Keratinocyte (primary cell): ENCODE results near the gene CENPH. TPM values are rescaled to one million over a fixed set of nuclear protein-coding genes. Genes with fewer than 3 reads are reported as not detected.

ENCODE experiments used
- DNase-seq: peaks from one replicate; pipeline ENCODE4 v3.0.0-alpha.2; 2011; ENCODE audit warnings: low read depth, missing footprints, low spot score
- FAIRE-seq: peaks from 2 replicates; lab custom pipeline; 2011; peaks lifted over from hg19 to GRCh38; lab: Jason Lieb, UNC
- H2AFZ ChIP-seq: 2 replicates; pipeline ENCODE4 v1.6.0; 2012; ENCODE audit warnings: low read length, control low read depth, inconsistent platforms; ENCODE audit not compliant: control insufficient read depth
- H3K27ac ChIP-seq: 2 replicates; pipeline ENCODE4 v1.5.1; 2011; ENCODE audit warnings: low read length; ENCODE audit not compliant: control insufficient read depth, insufficient read depth
- H3K27me3 ChIP-seq: 3 replicates; pipeline ENCODE4 v1.6.0; 2011; ENCODE audit warnings: low read length; ENCODE audit not compliant: control insufficient read depth, insufficient read depth; ENCODE audit errors: extremely low read depth
- H3K36me3 ChIP-seq, 2 experiments: 2 replicates in 1 of 2; 3 replicates in 1 of 2; pipeline ENCODE4 v1.5.1; 2011; ENCODE audit warnings: low read length in 2 of 2, mild to moderate bottlenecking in 1 of 2; ENCODE audit not compliant: control insufficient read depth in 2 of 2, insufficient read depth in 2 of 2; ENCODE audit errors: extremely low read depth in 1 of 2
- H3K4me1 ChIP-seq: 3 replicates; pipeline ENCODE4 v1.5.1; 2011; ENCODE audit warnings: low read length; ENCODE audit not compliant: control insufficient read depth, insufficient read depth; ENCODE audit errors: extremely low read depth
- H3K4me2 ChIP-seq: 3 replicates; pipeline ENCODE4 v1.6.0; 2011; ENCODE audit warnings: low read depth, low read length; ENCODE audit not compliant: control insufficient read depth, insufficient read depth; ENCODE audit errors: extremely low read depth
- H3K4me3 ChIP-seq, 3 experiments: fragments of 200-600 bp in 1 of 3; sonication (generic) in 1 of 3; 2 replicates in 2 of 3; 3 replicates in 1 of 3; pipeline ENCODE4 v1.5.1; 2011 to 2016; ENCODE audit warnings: low read length in 3 of 3, mild to moderate bottlenecking in 3 of 3, control low read depth in 2 of 3, inconsistent platforms in 1 of 3, low read depth in 1 of 3, mixed read lengths in 1 of 3, mixed run types in 1 of 3, moderate library complexity in 1 of 3; ENCODE audit not compliant: control insufficient read depth in 2 of 3, insufficient read depth in 2 of 3; ENCODE audit errors: extremely low read depth in 1 of 3
- H3K79me2 ChIP-seq: 2 replicates; pipeline ENCODE4 v1.6.0; 2012; ENCODE audit warnings: low read length; ENCODE audit not compliant: control insufficient read depth, insufficient read depth
- H3K9ac ChIP-seq: 3 replicates; pipeline ENCODE4 v1.6.0; 2011; ENCODE audit warnings: low read length; ENCODE audit not compliant: control insufficient read depth, insufficient read depth; ENCODE audit errors: extremely low read depth
- H3K9me1 ChIP-seq: 3 replicates; pipeline ENCODE4 v1.6.0; 2011; ENCODE audit warnings: low read length; ENCODE audit not compliant: control insufficient read depth, insufficient read depth; ENCODE audit errors: extremely low read depth
- H3K9me3 ChIP-seq: 2 replicates; pipeline ENCODE4 v1.5.1; 2012; ENCODE audit warnings: low read depth, low read length; ENCODE audit not compliant: control insufficient read depth
- H4K20me1 ChIP-seq: 3 replicates; pipeline ENCODE4 v1.6.0; 2011; ENCODE audit warnings: low read length; ENCODE audit not compliant: control insufficient read depth, insufficient read depth; ENCODE audit errors: extremely low read depth
- CTCF ChIP-seq, 3 experiments: IDR thresholded peaks in 1 of 3; conservative IDR thresholded peaks in 1 of 3; optimal IDR thresholded peaks in 1 of 3; 2 replicates in 2 of 3; 3 replicates in 1 of 3; pipeline versions ENCODE3 to v1.5.1; 2011; ENCODE audit warnings: low read length in 3 of 3, mild to moderate bottlenecking in 3 of 3, moderate library complexity in 2 of 3, control low read depth in 1 of 3, inconsistent platforms in 1 of 3; ENCODE audit not compliant: insufficient read depth in 2 of 3; ENCODE audit errors: extremely low read depth in 1 of 3
- EZH2 ChIP-seq: IDR thresholded peaks from one replicate; pipeline ENCODE4 v1.6.1; 2012; ENCODE audit warnings: inconsistent platforms, mild to moderate bottlenecking, low read length, moderate library complexity
- dilution Hi-C: fragments of 300-500 bp; cut with MboI; formaldehyde crosslinking; loops from one replicate; pipeline ENCODE4 v1.7.0; 2020; ENCODE audit warnings: low sequenced_read_pairs; ENCODE audit not compliant: extremely low pct_ligation_motif_present
- polyA plus RNA-seq, 5 experiments: library from polyadenylated mRNA; depleted of rRNA in 3 of 5; stranded (reverse) in 3 of 5; stranded (forward) in 1 of 5; unstranded in 1 of 5; fragments of >200 nt; gene quantifications; 1 replicate in 1 of 5; 2 replicates in 3 of 5; 3 replicates in 1 of 5; pipeline versions ENCODE4 v1.2.1 to v1.2.3, GENCODE V29; 2011 to 2012; ENCODE audit warnings: missing spikeins in 2 of 5, low read depth in 1 of 5, low replicate concordance in 1 of 5

The CENPH gene
- polyA plus RNA-seq, 1 donor (not counting 4 experiments of a cell fraction or from before 2014, with no cell fraction given), result 13.4 TPM

GRCh38 chr5:69242215-69242927, 53.0 kb downstream of the CENPH start:
- DNase-seq (no peak), FAIRE-seq (no peak)
- H3K27me3 ChIP-seq, result no peaks in the 10 kb centered on the region
- H3K9me1 ChIP-seq, result no peaks in the 10 kb centered on the region
- H3K9me3 ChIP-seq, result no peaks in the 10 kb centered on the region
- H4K20me1 ChIP-seq, result no peaks in the 10 kb centered on the region
- dilution Hi-C loops, result no loop called here
- H3K4me3 ChIP-seq, result no peak overlapping the region
- TF ChIP-seq CTCF (optimal IDR thresholded peaks at IDR 0.05 in 1 of 3, IDR thresholded peaks at IDR 0.05 in 1 of 3, conservative IDR thresholded peaks at IDR 0.05 in 1 of 3; ENCODE audit: extremely low read depth in 1 of 3, insufficient read depth in 2 of 3, low read length in 3 of 3), result no peak
- no peak for TF ChIP-seq EZH2
- H3K36me3 ChIP-seq, result peaks cover 2 to 18% of the 10 kb centered on the region in 2 experiments
- no peak overlapping the region for H3K27ac ChIP-seq
- no peak overlapping the region for H3K9ac ChIP-seq
- H2AFZ ChIP-seq, result no peak overlapping the region
- peak overlapping the region; percentile 36 for H3K4me2 ChIP-seq
- H3K79me2 ChIP-seq, result peaks cover 83% of the 10 kb centered on the region
- peaks cover 28% of the 10 kb centered on the region for H3K4me1 ChIP-seq

- H3K4me1 ChIP-seq, result peaks cover 10% of the 10 kb centered on the region
- no peak overlapping the region for H3K4me2 ChIP-seq
- H3K9ac ChIP-seq, result no peak overlapping the region
- H3K27me3 ChIP-seq, result no peaks in the 10 kb centered on the region
- no peak overlapping the region for H2AFZ ChIP-seq
- TF ChIP-seq EZH2, result no peak
- TF ChIP-seq CTCF (optimal IDR thresholded peaks at IDR 0.05 in 1 of 3, IDR thresholded peaks at IDR 0.05 in 1 of 3, conservative IDR thresholded peaks at IDR 0.05 in 1 of 3; ENCODE audit: extremely low read depth in 1 of 3, insufficient read depth in 2 of 3, low read length in 3 of 3), result no peak
- H3K79me2 ChIP-seq, result peaks cover 96% of the 10 kb centered on the region
- H3K36me3 ChIP-seq, result peaks cover under 1 to 2% of the 10 kb centered on the region in 2 experiments
- no peak for FAIRE-seq
- dilution Hi-C loops, result no loop called here
- H3K9me1 ChIP-seq, result no peaks in the 10 kb centered on the region
- DNase-seq, result no peak
- no peak overlapping the region for H3K27ac ChIP-seq
- H3K4me3 ChIP-seq, result no peak overlapping the region
- no peaks in the 10 kb centered on the region for H4K20me1 ChIP-seq
- H3K9me3 ChIP-seq, result no peaks in the 10 kb centered on the region
Observed at GRCh38 chr5:69245031-69245430, 55.6 kb downstream of the CENPH start.
